GM20000 (cell line): ENCODE data around the gene ULBP3.

ENCODE experiments used
- DNase-seq: peaks from one replicate; pipeline ENCODE4 v3.0.0; 2012; ENCODE audit warnings: low spot score
- CTCF ChIP-seq: IDR thresholded peaks from 2 replicates; pipeline ENCODE4 v1.5.1; 2012; ENCODE audit warnings: mild to moderate bottlenecking, control low read depth; ENCODE audit errors: extremely low read depth, missing control alignments

The ULBP3 gene

GRCh38 chr6:150032598-150032997, 36.3 kb downstream of the ULBP3 start:
- no peak for DNase-seq
- no peak for TF ChIP-seq CTCF

- TF ChIP-seq CTCF, result no peak
- no peak for DNase-seq
Measured at GRCh38 chr6:150030611-150031010, 38.3 kb downstream of the ULBP3 start.

GRCh38 chr6:150029749-150030148, 39.2 kb downstream of the ULBP3 start:
- no peak for TF ChIP-seq CTCF
- DNase-seq, result no peak

- DNase-seq, result no peak
- TF ChIP-seq CTCF, result no peak
Measured at GRCh38 chr6:150029276-150029675, 39.6 kb downstream of the ULBP3 start.

GRCh38 chr6:150028799-150029198, 40.1 kb downstream of the ULBP3 start:
- no peak for DNase-seq
- no peak for TF ChIP-seq CTCF

- DNase-seq, result no peak
- no peak for TF ChIP-seq CTCF
Measured at GRCh38 chr6:150027806-150028565, 40.9 kb downstream of the ULBP3 start.

- TF ChIP-seq CTCF, result no peak
- DNase-seq, result no peak
Measured at GRCh38 chr6:150026976-150027805, 41.7 kb downstream of the ULBP3 start.
